Spleen (tissue), 13 donors: ENCODE measurements around the gene GTSF1L. TPM values are rescaled to one million over a fixed set of nuclear protein-coding genes. Genes with fewer than 3 reads are reported as not detected.

ENCODE experiments used
- DNase-seq: peaks from one replicate; pipeline ENCODE4 v3.0.0-alpha.2; 2020
- H3K27ac ChIP-seq, 8 donors: fragments of 200-600 bp; sonication (generic) in 7 of 8; 1 replicate in 4 of 8; 2 replicates in 4 of 8; pipeline versions ENCODE4 v1.5.0 to v1.8.0; 2016 to 2021; ENCODE audit warnings: inconsistent platforms in 4 of 8, mild to moderate bottlenecking in 4 of 8, moderate library complexity in 1 of 8
- H3K27me3 ChIP-seq, 7 donors: fragments of 200-600 bp; sonication (generic) in 6 of 7; replicated peaks in 1 of 7; 1 replicate in 4 of 7; 2 replicates in 3 of 7; pipeline versions ENCODE4 v1.5.0 to v1.8.0; 2016 to 2021; ENCODE audit warnings: inconsistent platforms in 3 of 7, mild to moderate bottlenecking in 1 of 7
- H3K36me3 ChIP-seq, 6 donors: fragments of 200-600 bp; sonication (generic) in 5 of 6; 1 replicate in 4 of 6; 2 replicates in 2 of 6; pipeline versions ENCODE4 v1.5.0 to v1.8.0; 2016 to 2021; ENCODE audit warnings: inconsistent platforms in 2 of 6
- H3K4me1 ChIP-seq, 6 donors: fragments of 200-600 bp; sonication (generic) in 5 of 6; 1 replicate in 3 of 6; 2 replicates in 3 of 6; pipeline versions ENCODE4 v1.5.0 to v1.8.0; 2016 to 2021; ENCODE audit warnings: inconsistent platforms in 3 of 6
- H3K4me3 ChIP-seq, 8 donors: fragments of 200-600 bp; sonication (generic) in 7 of 8; 1 replicate in 4 of 8; 2 replicates in 4 of 8; pipeline versions ENCODE4 v1.5.0 to v1.8.0; 2016 to 2021; ENCODE audit warnings: inconsistent platforms in 4 of 8, mild to moderate bottlenecking in 4 of 8, moderate library complexity in 2 of 8
- H3K9me3 ChIP-seq, 8 donors: fragments of 200-600 bp; sonication (generic) in 7 of 8; 1 replicate in 4 of 8; 2 replicates in 4 of 8; pipeline versions ENCODE4 v1.5.0 to v1.8.0; 2016 to 2021; ENCODE audit warnings: inconsistent platforms in 4 of 8
- POLR2A ChIP-seq, 3 donors: fragments of 450-650 bp; IDR thresholded peaks; one replicate each; pipeline ENCODE4 v1.5.1; 2017; ENCODE audit warnings: antibody characterized with exemption in 3 of 3, mild to moderate bottlenecking in 1 of 3
- POLR2AphosphoS5 ChIP-seq, 3 donors: sonication (generic); formaldehyde crosslinking; IDR thresholded peaks; one replicate each; pipeline ENCODE4 v1.5.1; 2017; ENCODE audit warnings: antibody characterized with exemption in 3 of 3
- WGBS, 5 donors: extraction: QIAGEN DNeasy Blood & Tissue Kit in 3 of 5; methylation state at CpG; one replicate each; pipeline versions ENCODE4 v1.1.5 to v1.1.7; 2013 to 2018; 5-methylcytosine and 5-hydroxymethylcytosine counted together
- intact Hi-C: fragments of 100-400 bp; cut with DNase I; formaldehyde crosslinking; loops from one replicate; pipeline ENCODE4 v1.15.0; 2023; ENCODE audit warnings: low total_unique reads
- long read RNA-seq, 2 donors: transcript quantifications; one replicate each; lab custom pipeline, GENCODE V29; 2026
- polyA plus RNA-seq, 3 donors: library from polyadenylated mRNA; stranded (reverse); fragments of 200-250 nt; gene quantifications; one replicate each; pipeline ENCODE4 v1.2.1, GENCODE V29; 2013
- total RNA-seq, 7 donors: library from RNA; depleted of rRNA in 3 of 7; stranded (reverse); fragments of >200 nt in 3 of 7; fragmentation: NEBNext Ultra II Directional in 4 of 7; extraction: Animal tissue kit (Norgen Biotek cat#: 25700) in 4 of 7; gene quantifications; one replicate each; pipeline versions ENCODE4 v1.1.0 to v1.2.1, GENCODE V29; 2016 to 2021
- TF ChIP-seq, protein P1 (sequence below), 11 experiments: fragments of 200-600 bp in 7 of 11; fragments of 450-650 bp in 4 of 11; sonication (generic) in 4 of 11; IDR thresholded peaks in 8 of 11; conservative IDR thresholded peaks in 3 of 11; 1 replicate in 7 of 11; 2 replicates in 4 of 11; pipeline versions ENCODE4 v1.4.0 to v1.8.0; 2016 to 2021; ENCODE audit warnings: antibody characterized with exemption in 11 of 11, inconsistent platforms in 4 of 11, mild to moderate bottlenecking in 1 of 11
- donor health status: healthy with polysubstance abuse.
- donor health status: DM: no; HTN: no; CAD: no; lungs with moderate emphysema.
- donor health status: DM: no; HTN: no; CAD: no.
- donor health status: Bipolar disorder and iron deficiency.
- donor health status: healthy.
- donor health status: DM: no; HTN: no; CAD: no.
- donor health status: DM: yes; HTN: yes; CAD: no.

Gene GTSF1L
- under 1 TPM in 2 of 7 donors, not detected in 5; 0.40 to 0.46 TPM for total RNA-seq
- 1 to 10 TPM in 2 of 3 donors, under 1 TPM in 1; 0.90 to 3.0 (median 1.7) TPM for polyA plus RNA-seq
- long read RNA-seq, donor 1 = 0 reads
- long read RNA-seq, donor 2 = 0 reads

DNA sequence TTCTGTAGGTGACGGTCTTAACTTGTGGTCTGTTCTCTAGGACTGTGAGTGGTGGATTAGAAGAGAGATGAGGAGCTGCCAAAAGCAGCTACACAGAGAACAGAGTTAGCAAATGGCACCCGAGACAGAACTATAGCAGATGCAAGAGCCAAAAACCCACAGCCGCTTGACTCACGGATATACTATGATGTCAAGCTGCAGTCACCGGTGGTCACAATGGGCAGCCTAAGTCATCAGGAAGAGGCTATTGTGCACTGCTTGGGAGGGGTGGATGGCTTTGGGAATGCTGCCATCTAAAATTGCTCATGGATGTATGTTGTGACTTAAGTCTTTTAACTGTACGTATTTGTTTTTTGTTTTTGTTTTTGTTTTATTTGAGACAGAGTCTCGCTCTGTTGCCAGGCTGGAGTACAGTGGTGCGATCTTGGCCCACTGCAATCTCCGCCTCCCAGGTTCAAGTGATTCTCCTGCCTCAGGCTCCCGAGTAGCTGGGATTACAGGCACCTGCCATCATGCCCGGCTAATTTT, at the start of gene GTSF1L:
TSS of gene GTSF1L (minus strand) at position 192 of the 528 bp plus-strand sequence. CDS start 308 bp downstream, outside the sequence.
- Histone ChIP-seq H3K27ac (no peak within 1 kb of the TSS), H3K4me1 (peaks cover 0 to 21% (median 0%) of the 10 kb centered on the region in 6 donors), H3K36me3 (no peaks in the 10 kb centered on the region), H3K4me3 (no peak within 1 kb of the TSS), H3K27me3 (no peaks in the 10 kb centered on the region), H3K9me3 (no peaks in the 10 kb centered on the region)
- WGBS, 5 donors = 83 to 91% (median 84%) methylated on average over 11 of the region's 11 CpGs
- no peak for DNase-seq
- TF ChIP-seq POLR2AphosphoS5 (IDR thresholded peaks at IDR 0.05) (no peak), POLR2A (IDR thresholded peaks at IDR 0.05) (no peak)
- TF ChIP-seq, protein P1, sequence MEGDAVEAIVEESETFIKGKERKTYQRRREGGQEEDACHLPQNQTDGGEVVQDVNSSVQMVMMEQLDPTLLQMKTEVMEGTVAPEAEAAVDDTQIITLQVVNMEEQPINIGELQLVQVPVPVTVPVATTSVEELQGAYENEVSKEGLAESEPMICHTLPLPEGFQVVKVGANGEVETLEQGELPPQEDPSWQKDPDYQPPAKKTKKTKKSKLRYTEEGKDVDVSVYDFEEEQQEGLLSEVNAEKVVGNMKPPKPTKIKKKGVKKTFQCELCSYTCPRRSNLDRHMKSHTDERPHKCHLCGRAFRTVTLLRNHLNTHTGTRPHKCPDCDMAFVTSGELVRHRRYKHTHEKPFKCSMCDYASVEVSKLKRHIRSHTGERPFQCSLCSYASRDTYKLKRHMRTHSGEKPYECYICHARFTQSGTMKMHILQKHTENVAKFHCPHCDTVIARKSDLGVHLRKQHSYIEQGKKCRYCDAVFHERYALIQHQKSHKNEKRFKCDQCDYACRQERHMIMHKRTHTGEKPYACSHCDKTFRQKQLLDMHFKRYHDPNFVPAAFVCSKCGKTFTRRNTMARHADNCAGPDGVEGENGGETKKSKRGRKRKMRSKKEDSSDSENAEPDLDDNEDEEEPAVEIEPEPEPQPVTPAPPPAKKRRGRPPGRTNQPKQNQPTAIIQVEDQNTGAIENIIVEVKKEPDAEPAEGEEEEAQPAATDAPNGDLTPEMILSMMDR (IDR thresholded peaks at IDR 0.05 in 8 of 11, conservative IDR thresholded peaks at IDR 0.05 in 3 of 11) = no peak
- intact Hi-C loops = no loop called here

DNA sequence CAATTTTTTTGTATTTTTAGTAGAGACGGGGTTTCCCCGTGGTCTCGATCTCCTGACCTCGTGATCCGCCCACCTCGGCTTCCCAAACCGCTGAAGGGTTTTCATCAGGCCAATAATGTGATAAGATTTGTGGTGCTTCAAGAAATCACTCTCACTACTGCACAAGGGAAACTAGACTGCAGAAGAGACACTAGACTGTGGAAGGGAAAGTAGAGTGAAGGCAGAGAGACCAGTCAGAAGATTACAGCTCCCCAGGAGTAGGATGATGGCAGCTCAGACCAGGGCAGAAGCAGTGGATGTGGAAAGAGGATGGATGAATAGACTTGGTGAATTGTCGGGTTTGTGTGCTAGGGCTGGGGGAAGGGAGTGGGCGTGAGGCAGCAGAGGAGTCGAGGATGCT, 48.0 kb upstream of the GTSF1L start:
- 81 to 90% (median 85%) methylated on average over 10 of the region's 10 CpGs for WGBS, 5 donors
- no peak for DNase-seq

DNA sequence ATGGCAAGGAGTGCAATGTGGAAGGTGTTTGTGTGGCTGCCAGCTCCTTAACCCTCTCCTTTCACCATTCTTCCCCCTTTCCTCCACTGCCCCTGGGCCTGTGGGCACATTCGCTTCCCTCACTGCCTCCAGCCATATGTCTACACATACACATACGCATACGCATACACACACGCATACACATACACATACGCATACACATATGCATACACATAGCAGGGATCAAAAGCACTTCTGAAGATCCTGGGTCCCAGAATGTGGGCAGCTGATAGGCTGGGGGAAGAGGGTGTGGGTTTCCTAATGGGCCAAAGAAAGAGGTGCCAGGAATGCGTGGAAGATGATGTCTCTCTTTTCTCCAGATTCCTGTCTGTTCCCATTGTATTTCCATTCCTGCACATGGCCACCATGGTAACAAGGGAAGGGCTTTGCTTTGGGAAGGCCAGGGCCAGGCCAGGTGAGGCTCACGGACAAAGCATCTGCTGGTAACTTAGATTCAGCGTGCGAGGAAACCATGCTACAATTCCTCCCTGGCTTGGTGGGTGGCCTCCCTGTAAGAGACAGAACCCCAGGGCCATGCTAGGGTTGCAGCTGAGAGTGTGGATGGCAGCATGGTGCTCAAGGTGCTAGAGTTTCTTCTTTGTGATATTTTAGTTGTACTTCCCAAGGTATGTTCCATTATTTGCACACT, 44.8 kb upstream of the GTSF1L start:
- 93 to 96% (median 94%) methylated on average over 9 of the region's 9 CpGs for WGBS, 5 donors
- DNase-seq = no peak

More for the DNA sequence above, 48.0 kb upstream of the GTSF1L start:
- Histone ChIP-seq H3K36me3 (no peaks in the 10 kb centered on the region), H3K4me3 (no peak overlapping the region), H3K4me1 (no peaks in the 10 kb centered on the region), H3K27ac (no peak overlapping the region), H3K27me3 (peaks cover 0 to 45% (median 0%) of the 10 kb centered on the region in 7 donors), H3K9me3 (peaks cover 0 to 28% (median 27%) of the 10 kb centered on the region in 8 donors)
- intact Hi-C loops = no loop called here
- TF ChIP-seq, protein P1 (IDR thresholded peaks at IDR 0.05 in 8 of 11, conservative IDR thresholded peaks at IDR 0.05 in 3 of 11) = no peak
- TF ChIP-seq POLR2A (IDR thresholded peaks at IDR 0.05) (no peak), POLR2AphosphoS5 (IDR thresholded peaks at IDR 0.05) (no peak)

More for the DNA sequence above, 44.8 kb upstream of the GTSF1L start:
- Histone ChIP-seq H3K36me3 (no peaks in the 10 kb centered on the region), H3K4me3 (no peak overlapping the region), H3K27ac (no peak overlapping the region), H3K4me1 (no peaks in the 10 kb centered on the region), H3K27me3 (peaks cover 0 to 59% (median 0%) of the 10 kb centered on the region in 7 donors), H3K9me3 (no peaks in the 10 kb centered on the region)
- intact Hi-C loops = no loop called here
- TF ChIP-seq POLR2AphosphoS5 (IDR thresholded peaks at IDR 0.05) = no peak
- TF ChIP-seq, protein P1 (IDR thresholded peaks at IDR 0.05 in 8 of 11, conservative IDR thresholded peaks at IDR 0.05 in 3 of 11) = no peak
- no peak for TF ChIP-seq POLR2A (IDR thresholded peaks at IDR 0.05)
